NCI-H1417 treated with DMSO at 0.1 percent for 48 hours (cell line): ENCODE measurements around the gene FAM25A.
"Not testable (repeated sequence)": the region's sequence is repeated elsewhere in the genome, so short reads cannot be mapped to it uniquely, and the experiment has no call there.

ENCODE experiments used
- DNase-seq: peaks from one replicate; lab custom pipeline; 2025; lab: John Stamatoyannopoulos, UW

Gene FAM25A

GRCh38 chr10:87020056-87020455 is at the start of gene FAM25A:
Gene FAM25A (plus strand): TSS chr10:87020294. CDS start chr10:87020325, 31 bp downstream.
- not testable (repeated sequence) for DNase-seq

GRCh38 chr10:86970982-86971231 is 49.2 kb upstream of the FAM25A start:
- DNase-seq: no peak

- DNase-seq: no peak
Observed at GRCh38 chr10:86971232-86971991, 48.7 kb upstream of the FAM25A start.

- no peak for DNase-seq
Observed at GRCh38 chr10:86972613-86973380, 47.3 kb upstream of the FAM25A start.

- no peak for DNase-seq
Observed at GRCh38 chr10:86974484-86974883, 45.6 kb upstream of the FAM25A start.

GRCh38 chr10:86976362-86977056 is 43.6 kb upstream of the FAM25A start:
- no peak for DNase-seq

GRCh38 chr10:86978457-86978856 is 41.6 kb upstream of the FAM25A start:
- DNase-seq: not testable (repeated sequence)

- no peak for DNase-seq
Observed at GRCh38 chr10:86979296-86979818, 40.7 kb upstream of the FAM25A start.

- no peak for DNase-seq
Observed at GRCh38 chr10:86979977-86980448, 40.1 kb upstream of the FAM25A start.

- DNase-seq: not testable (repeated sequence)
Observed at GRCh38 chr10:86981020-86981419, 39.1 kb upstream of the FAM25A start.

- DNase-seq: no peak
Observed at GRCh38 chr10:86981716-86982115, 38.4 kb upstream of the FAM25A start.

GRCh38 chr10:86984498-86984897 is 35.6 kb upstream of the FAM25A start:
- DNase-seq: not testable (repeated sequence)

- DNase-seq: no peak
Observed at GRCh38 chr10:86988520-86988919, 31.6 kb upstream of the FAM25A start.

GRCh38 chr10:86991362-86991761 is 28.7 kb upstream of the FAM25A start:
- not testable (repeated sequence) for DNase-seq

- DNase-seq: no peak
Observed at GRCh38 chr10:86992456-86992855, 27.6 kb upstream of the FAM25A start.

GRCh38 chr10:86992929-86993328 is 27.2 kb upstream of the FAM25A start:
- no peak for DNase-seq

GRCh38 chr10:86999802-87000403 is 20.2 kb upstream of the FAM25A start:
- DNase-seq: not testable (repeated sequence)

- no peak for DNase-seq
Observed at GRCh38 chr10:87000491-87000890, 19.6 kb upstream of the FAM25A start.

- DNase-seq: not testable (repeated sequence)
Observed at GRCh38 chr10:87007124-87007523, 13.0 kb upstream of the FAM25A start.

GRCh38 chr10:87007674-87008073 is 12.4 kb upstream of the FAM25A start:
- DNase-seq: not testable (repeated sequence)

GRCh38 chr10:87008303-87008702 is 11.8 kb upstream of the FAM25A start:
- not testable (repeated sequence) for DNase-seq

- not testable (repeated sequence) for DNase-seq
Observed at GRCh38 chr10:87009134-87009696, 10.9 kb upstream of the FAM25A start.
